HepG2 (cell line): ENCODE data around the gene MDH2. TPM values are rescaled to one million over a fixed set of nuclear protein-coding genes. Genes with fewer than 3 reads are reported as not detected.

Experiments
- AHR ChIP-seq: IDR thresholded peaks from 2 replicates; pipeline ENCODE4 v1.6.1; 2018; ENCODE audit warnings: missing genetic modification reagents, missing compliant biosample characterization
- ETV6 ChIP-seq: sonication (generic); formaldehyde crosslinking; conservative IDR thresholded peaks from 2 replicates; pipeline ENCODE4 v1.4.0; 2020; ENCODE audit warnings: missing genetic modification reagents
- FOSL1 ChIP-seq: sonication (generic); formaldehyde crosslinking; IDR thresholded peaks from 2 replicates; pipeline ENCODE4 v1.9.0; 2021; ENCODE audit warnings: missing genetic modification reagents, borderline replicate concordance
- FOXP4 ChIP-seq: sonication (generic); formaldehyde crosslinking; IDR thresholded peaks from 2 replicates; pipeline ENCODE4 v1.4.0; 2020; ENCODE audit warnings: missing genetic modification reagents
- KLF13 ChIP-seq: sonication (generic); formaldehyde crosslinking; IDR thresholded peaks from 2 replicates; pipeline ENCODE4 v1.4.0; 2020; ENCODE audit warnings: mild to moderate bottlenecking, missing genetic modification reagents
- RARA ChIP-seq: IDR thresholded peaks from 2 replicates; pipeline ENCODE4 v1.6.1; 2016; ENCODE audit warnings: missing genetic modification reagents, missing compliant biosample characterization
- SAFB2 ChIP-seq: sonication (generic); formaldehyde crosslinking; IDR thresholded peaks from 2 replicates; pipeline ENCODE4 v1.5.1; 2020; ENCODE audit warnings: missing genetic modification reagents, low read depth, mild to moderate bottlenecking, borderline replicate concordance
- SMAD3 ChIP-seq: sonication (generic); formaldehyde crosslinking; IDR thresholded peaks from 2 replicates; pipeline ENCODE4 v1.4.0; 2020; ENCODE audit warnings: missing genetic modification reagents
- TBL1XR1 ChIP-seq: fragments of 150-350 bp; IDR thresholded peaks from 2 replicates; pipeline ENCODE4 v1.6.1; 2014; ENCODE audit warnings: borderline replicate concordance, low read length; ENCODE audit not compliant: partially characterized antibody
- TOPORS ChIP-seq: sonication (generic); formaldehyde crosslinking; IDR thresholded peaks from 2 replicates; pipeline ENCODE4 v1.8.0; 2023; ENCODE audit warnings: mild to moderate bottlenecking, missing genetic modification reagents
- TRIM22 ChIP-seq: fragments of 450-650 bp; IDR thresholded peaks from 2 replicates; pipeline ENCODE4 v1.6.1; 2017
- ZBED4 ChIP-seq: sonication (generic); formaldehyde crosslinking; IDR thresholded peaks from 2 replicates; pipeline ENCODE4 v1.4.0; 2020; ENCODE audit warnings: missing genetic modification reagents, borderline replicate concordance
- ZFP90 ChIP-seq: sonication (generic); formaldehyde crosslinking; IDR thresholded peaks from 2 replicates; pipeline ENCODE4 v1.8.0; 2022; ENCODE audit warnings: missing genetic modification reagents, mild to moderate bottlenecking, inconsistent platforms, borderline replicate concordance
- ZHX1 ChIP-seq: sonication (generic); formaldehyde crosslinking; IDR thresholded peaks from 2 replicates; pipeline ENCODE4 v1.8.1; 2022; ENCODE audit warnings: low read depth, mild to moderate bottlenecking, missing genetic modification reagents
- ZNF484 ChIP-seq: sonication (generic); formaldehyde crosslinking; IDR thresholded peaks from 2 replicates; pipeline ENCODE4 v1.5.1; 2020; ENCODE audit warnings: mild to moderate bottlenecking, low read depth, missing genetic modification reagents, borderline replicate concordance
- ZNF569 ChIP-seq: sonication (generic); formaldehyde crosslinking; IDR thresholded peaks from 2 replicates; pipeline ENCODE4 v1.5.0; 2020; ENCODE audit warnings: mild to moderate bottlenecking, missing genetic modification reagents, moderate library complexity, borderline replicate concordance
- ZNF720 ChIP-seq: sonication (generic); formaldehyde crosslinking; IDR thresholded peaks from 2 replicates; pipeline ENCODE4 v1.4.0; 2020; ENCODE audit warnings: missing genetic modification reagents
- ZNF891 ChIP-seq: sonication (generic); formaldehyde crosslinking; IDR thresholded peaks from 2 replicates; pipeline ENCODE4 v1.5.0; 2020; ENCODE audit warnings: mild to moderate bottlenecking, missing genetic modification reagents
- polyA plus RNA-seq, 8 experiments: library from polyadenylated mRNA; depleted of rRNA in 3 of 8; stranded (reverse) in 7 of 8; unstranded in 1 of 8; fragments of >200 nt; fragmentation: Illumina TruSeq in 4 of 8; extraction: Trizol in 4 of 8; gene quantifications; 2 replicates each; pipeline versions ENCODE4 v1.2.1 to v1.2.3, GENCODE V29; 2011 to 2016; ENCODE audit warnings: low read depth in 4 of 8, missing spikeins in 1 of 8, mixed read lengths in 1 of 8; ENCODE audit not compliant: insufficient read depth in 1 of 8
- total RNA-seq, 5 experiments: library from RNA; depleted of rRNA; stranded (reverse); fragments of >200 nt; fragmentation: Illumina TruSeq; extraction: Trizol; gene quantifications; 2 replicates each; pipeline ENCODE4 v1.2.3, GENCODE V29; 2016; ENCODE audit warnings: low read depth in 1 of 5

MDH2 gene
- total and polyA plus RNA-seq, 2 of the 13 experiments (the other 11 are each of a cell fraction or from before 2014, with no cell fraction given), result 81.4 to 90.3 TPM

- TF ChIP-seq ZBED4 (CRISPR knock-in tag), result peak; percentile 25; the same call in 1 of the 2 replicates
- TF ChIP-seq ZHX1, result no peak
- peak; percentile 34 for TF ChIP-seq RARA (CRISPR knock-in tag)
- TF ChIP-seq KLF13 (CRISPR knock-in tag), result 0 out of 2 replicates have a peak, but pooled peaks have one; percentile 72
- TF ChIP-seq SMAD3 (CRISPR knock-in tag), result peak; percentile 62; the same call in 1 of the 2 replicates
- no peak for TF ChIP-seq TRIM22
- no peak for TF ChIP-seq TBL1XR1
- TF ChIP-seq ZNF720 (CRISPR knock-in tag), result no peak
- peak; percentile 50; the same call in 1 of the 2 replicates for TF ChIP-seq AHR (CRISPR knock-in tag)
- no peak for TF ChIP-seq FOSL1 (CRISPR knock-in tag)
- TF ChIP-seq FOXP4 (CRISPR knock-in tag), result peak; percentile 56; the same call in 1 of the 2 replicates
- TF ChIP-seq ETV6 (CRISPR knock-in tag), result peak; percentile 58; the same call in 1 of the 2 replicates
- TF ChIP-seq ZNF569 (CRISPR knock-in tag), result no peak
- TF ChIP-seq TOPORS (CRISPR knock-in tag), result peak; percentile 41; the same call in 1 of the 2 replicates
- TF ChIP-seq ZFP90 (CRISPR knock-in tag), result peak; percentile 69
- peak; percentile 75; the same call in 1 of the 2 replicates for TF ChIP-seq ZNF891
- no peak for TF ChIP-seq ZNF484 (CRISPR knock-in tag)
- TF ChIP-seq SAFB2 (CRISPR knock-in tag), result no peak; the same call in none of the 2 replicates
Observed at GRCh38 chr7:76047811-76048667, at the start of gene MDH2, which contains the start of gene STYXL1 (continued).
